ENCODE data around the gene DPP4. TPM values are rescaled to one million over a fixed set of nuclear protein-coding genes. Genes with fewer than 3 reads are reported as not detected.
"Not testable (repeated sequence)": the region's sequence is repeated elsewhere in the genome, so short reads cannot be mapped to it uniquely, and the experiment has no call there.

DPP4 gene
- total and polyA plus RNA-seq, 5 donors from 2014 or later, result 12.6 to 40.8 (median 29.5) TPM

GRCh38 chr2:161981679-161982250 lies 92.2 kb downstream of the DPP4 start:
- DNase-seq, result no peak
- Mint-ChIP-seq H3K9me3 (peaks cover 0 to 3% (median 0%) of the 10 kb centered on the region in 7 donors), H3K4me1 (peaks cover 0 to 13% (median 6%) of the 10 kb centered on the region in 4 donors), H3K27me3 (no peaks in the 10 kb centered on the region), H3K27ac (peak overlapping the region in 1 of 3 donors; percentile 86), H3K36me3 (no peaks in the 10 kb centered on the region), H3K4me3 (no peak overlapping the region)
- H3K36me3 ChIP-seq (ENCODE audit: control insufficient read depth, insufficient read depth, low read length), result no peaks in the 10 kb centered on the region
- H3K27ac ChIP-seq (ENCODE audit: insufficient read depth, low read length, poor library complexity, severe bottlenecking), result no peak overlapping the region
- no peak for ATAC-seq (ENCODE audit: low read depth in 2 of 2)
- H3K4me1 ChIP-seq (ENCODE audit: control insufficient read depth, insufficient read depth, low read length, poor library complexity, severe bottlenecking), result peaks cover 7% of the 10 kb centered on the region
- no peaks in the 10 kb centered on the region for H3K27me3 ChIP-seq (ENCODE audit: control insufficient read depth, insufficient read depth, low read length)
- H3K9me3 ChIP-seq (ENCODE audit: control insufficient read depth in 2 of 2, low read length in 2 of 2), result no peaks in the 10 kb centered on the region
- H3K4me3 ChIP-seq (ENCODE audit: low read depth, low read length), result no peak overlapping the region

DNA sequence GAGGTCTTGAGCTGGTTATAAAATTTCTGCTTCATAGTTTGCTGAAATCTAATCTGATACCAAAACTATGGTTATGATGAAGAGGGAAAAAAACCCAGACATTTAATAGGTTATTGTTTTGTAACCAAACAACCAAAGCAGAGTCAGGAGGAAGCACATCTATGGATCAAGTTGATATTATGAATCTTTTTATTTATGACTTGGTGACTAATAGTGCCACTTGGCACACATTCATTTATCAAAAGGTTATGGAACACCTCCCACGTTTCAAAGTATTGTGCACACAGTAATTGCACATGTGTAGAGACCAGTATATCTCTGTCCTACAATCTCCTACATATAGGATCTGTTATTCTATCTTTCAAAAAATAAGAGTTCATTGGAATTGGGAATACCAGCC lies 93.0 kb downstream of the DPP4 start:
- Histone ChIP-seq H3K4me1 (ENCODE audit: control insufficient read depth, insufficient read depth, low read length, poor library complexity, severe bottlenecking) (peaks cover 7% of the 10 kb centered on the region), H3K36me3 (ENCODE audit: control insufficient read depth, insufficient read depth, low read length) (no peaks in the 10 kb centered on the region), H3K9me3 (ENCODE audit: control insufficient read depth in 2 of 2, low read length in 2 of 2) (no peaks in the 10 kb centered on the region), H3K27ac (ENCODE audit: insufficient read depth, low read length, poor library complexity, severe bottlenecking) (no peak overlapping the region), H3K4me3 (ENCODE audit: low read depth, low read length) (no peak overlapping the region), H3K27me3 (ENCODE audit: control insufficient read depth, insufficient read depth, low read length) (no peaks in the 10 kb centered on the region)
- H3K36me3 Mint-ChIP-seq, result no peaks in the 10 kb centered on the region
- H3K27me3 Mint-ChIP-seq, result no peaks in the 10 kb centered on the region
- DNase-seq (no peak), ATAC-seq (ENCODE audit: low read depth in 2 of 2) (no peak)
- H3K27ac Mint-ChIP-seq, result no peak overlapping the region
- peaks cover 0 to 11% (median 5%) of the 10 kb centered on the region in 4 donors for H3K4me1 Mint-ChIP-seq
- no peak overlapping the region for H3K4me3 Mint-ChIP-seq
- H3K9me3 Mint-ChIP-seq, result peaks cover 0 to 1% (median 0%) of the 10 kb centered on the region in 7 donors

DNA sequence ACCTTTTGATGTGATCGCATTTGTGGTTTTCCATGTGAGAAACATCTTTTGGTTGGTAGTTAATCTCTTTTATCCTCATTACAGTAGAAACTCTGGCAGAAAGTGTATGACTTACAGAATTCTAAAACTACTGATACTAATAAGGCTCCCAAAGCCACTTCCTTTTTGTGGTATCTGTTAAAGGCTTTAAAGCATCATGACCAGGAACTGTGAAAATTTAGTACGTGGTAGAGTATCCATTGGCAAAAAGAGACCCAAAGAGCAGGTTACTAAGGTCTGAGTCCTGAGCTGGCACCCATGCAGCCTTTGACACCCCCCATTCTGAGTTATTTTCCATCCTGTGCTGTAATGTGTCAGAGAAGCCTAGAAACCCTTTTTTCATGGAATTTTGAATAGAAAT lies 94.5 kb downstream of the DPP4 start:
- no peak for ATAC-seq (ENCODE audit: low read depth in 2 of 2)
- peaks cover 0 to 20% (median 10%) of the 10 kb centered on the region in 4 donors for H3K4me1 Mint-ChIP-seq
- no peaks in the 10 kb centered on the region for H3K36me3 Mint-ChIP-seq
- H3K4me3 Mint-ChIP-seq, result no peak overlapping the region
- H3K27ac Mint-ChIP-seq, result no peak overlapping the region
- Histone ChIP-seq H3K4me1 (ENCODE audit: control insufficient read depth, insufficient read depth, low read length, poor library complexity, severe bottlenecking) (peaks cover 7% of the 10 kb centered on the region), H3K4me3 (ENCODE audit: low read depth, low read length) (no peak overlapping the region), H3K27ac (ENCODE audit: insufficient read depth, low read length, poor library complexity, severe bottlenecking) (no peak overlapping the region), H3K9me3 (ENCODE audit: control insufficient read depth in 2 of 2, low read length in 2 of 2) (no peaks in the 10 kb centered on the region), H3K36me3 (ENCODE audit: control insufficient read depth, insufficient read depth, low read length) (no peaks in the 10 kb centered on the region), H3K27me3 (ENCODE audit: control insufficient read depth, insufficient read depth, low read length) (no peaks in the 10 kb centered on the region)
- peak in 1 of 3 donors; percentile 20 for DNase-seq
- peaks cover 0 to 3% (median 0%) of the 10 kb centered on the region in 7 donors for H3K9me3 Mint-ChIP-seq
- H3K27me3 Mint-ChIP-seq, result no peaks in the 10 kb centered on the region

GRCh38 chr2:161977926-161978325 lies 96.1 kb downstream of the DPP4 start:
- not testable (repeated sequence) for H3K4me3 ChIP-seq (ENCODE audit: low read depth, low read length); H3K9me3 ChIP-seq (ENCODE audit: control insufficient read depth in 2 of 2, low read length in 2 of 2); H3K36me3 Mint-ChIP-seq; H3K27ac ChIP-seq (ENCODE audit: insufficient read depth, low read length, poor library complexity, severe bottlenecking); ATAC-seq (ENCODE audit: low read depth in 2 of 2); DNase-seq; H3K36me3 ChIP-seq (ENCODE audit: control insufficient read depth, insufficient read depth, low read length); H3K9me3 Mint-ChIP-seq; H3K27ac Mint-ChIP-seq; H3K4me1 ChIP-seq (ENCODE audit: control insufficient read depth, insufficient read depth, low read length, poor library complexity, severe bottlenecking); H3K27me3 ChIP-seq (ENCODE audit: control insufficient read depth, insufficient read depth, low read length); H3K27me3 Mint-ChIP-seq; H3K4me3 Mint-ChIP-seq
- H3K4me1 Mint-ChIP-seq, result peaks cover 0 to 25% (median 12%) of the 10 kb centered on the region in 4 donors

- DNase-seq, result no peak
- H3K27ac Mint-ChIP-seq, result no peak overlapping the region
- Histone ChIP-seq H3K27me3 (ENCODE audit: control insufficient read depth, insufficient read depth, low read length) (no peaks in the 10 kb centered on the region), H3K27ac (ENCODE audit: insufficient read depth, low read length, poor library complexity, severe bottlenecking) (no peak overlapping the region), H3K36me3 (ENCODE audit: control insufficient read depth, insufficient read depth, low read length) (no peaks in the 10 kb centered on the region), H3K9me3 (ENCODE audit: control insufficient read depth in 2 of 2, low read length in 2 of 2) (no peaks in the 10 kb centered on the region), H3K4me3 (ENCODE audit: low read depth, low read length) (no peak overlapping the region), H3K4me1 (ENCODE audit: control insufficient read depth, insufficient read depth, low read length, poor library complexity, severe bottlenecking) (peaks cover 7% of the 10 kb centered on the region)
- H3K27me3 Mint-ChIP-seq, result no peaks in the 10 kb centered on the region
- H3K36me3 Mint-ChIP-seq, result no peaks in the 10 kb centered on the region
- no peak for ATAC-seq (ENCODE audit: low read depth in 2 of 2)
- H3K4me1 Mint-ChIP-seq, result peaks cover 0 to 23% (median 11%) of the 10 kb centered on the region in 4 donors
- peaks cover 0 to 3% (median 0%) of the 10 kb centered on the region in 7 donors for H3K9me3 Mint-ChIP-seq
- H3K4me3 Mint-ChIP-seq, result no peak overlapping the region
Measured at GRCh38 chr2:161976917-161977316, 97.1 kb downstream of the DPP4 start.

- no peak overlapping the region for H3K27ac Mint-ChIP-seq
- ATAC-seq (ENCODE audit: low read depth in 2 of 2) (no peak), DNase-seq (no peak)
- H3K4me3 Mint-ChIP-seq, result no peak overlapping the region
- Histone ChIP-seq H3K27ac (ENCODE audit: insufficient read depth, low read length, poor library complexity, severe bottlenecking) (no peak overlapping the region), H3K4me1 (ENCODE audit: control insufficient read depth, insufficient read depth, low read length, poor library complexity, severe bottlenecking) (peaks cover 7% of the 10 kb centered on the region), H3K27me3 (ENCODE audit: control insufficient read depth, insufficient read depth, low read length) (no peaks in the 10 kb centered on the region), H3K36me3 (ENCODE audit: control insufficient read depth, insufficient read depth, low read length) (no peaks in the 10 kb centered on the region), H3K4me3 (ENCODE audit: low read depth, low read length) (no peak overlapping the region), H3K9me3 (ENCODE audit: control insufficient read depth in 2 of 2, low read length in 2 of 2) (no peaks in the 10 kb centered on the region)
- H3K9me3 Mint-ChIP-seq, result peaks cover 0 to 3% (median 0%) of the 10 kb centered on the region in 7 donors
- H3K27me3 Mint-ChIP-seq, result no peaks in the 10 kb centered on the region
- no peaks in the 10 kb centered on the region for H3K36me3 Mint-ChIP-seq
- H3K4me1 Mint-ChIP-seq, result peaks cover 0 to 23% (median 11%) of the 10 kb centered on the region in 4 donors
Measured at GRCh38 chr2:161976295-161976694, 97.7 kb downstream of the DPP4 start.

GRCh38 chr2:161975813-161976160 lies 98.2 kb downstream of the DPP4 start:
- DNase-seq, result no peak
- H3K36me3 ChIP-seq (ENCODE audit: control insufficient read depth, insufficient read depth, low read length), result no peaks in the 10 kb centered on the region
- Mint-ChIP-seq H3K27ac (no peak overlapping the region), H3K9me3 (peaks cover 0 to 3% (median 0%) of the 10 kb centered on the region in 7 donors), H3K4me1 (peaks cover 0 to 23% (median 11%) of the 10 kb centered on the region in 4 donors), H3K4me3 (no peak overlapping the region), H3K27me3 (no peaks in the 10 kb centered on the region), H3K36me3 (no peaks in the 10 kb centered on the region)
- H3K4me3 ChIP-seq (ENCODE audit: low read depth, low read length), result no peak overlapping the region
- H3K9me3 ChIP-seq (ENCODE audit: control insufficient read depth in 2 of 2, low read length in 2 of 2), result no peaks in the 10 kb centered on the region
- ATAC-seq (ENCODE audit: low read depth in 2 of 2), result no peak
- H3K27me3 ChIP-seq (ENCODE audit: control insufficient read depth, insufficient read depth, low read length), result no peaks in the 10 kb centered on the region
- H3K27ac ChIP-seq (ENCODE audit: insufficient read depth, low read length, poor library complexity, severe bottlenecking), result no peak overlapping the region
- H3K4me1 ChIP-seq (ENCODE audit: control insufficient read depth, insufficient read depth, low read length, poor library complexity, severe bottlenecking), result peaks cover 7% of the 10 kb centered on the region

GRCh38 chr2:161975062-161975812 lies 98.8 kb downstream of the DPP4 start:
- no peaks in the 10 kb centered on the region for H3K36me3 ChIP-seq (ENCODE audit: control insufficient read depth, insufficient read depth, low read length)
- Mint-ChIP-seq H3K4me3 (no peak overlapping the region), H3K9me3 (peaks cover 0 to 3% (median 0%) of the 10 kb centered on the region in 7 donors), H3K4me1 (peaks cover 0 to 22% (median 11%) of the 10 kb centered on the region in 4 donors), H3K36me3 (no peaks in the 10 kb centered on the region), H3K27me3 (no peaks in the 10 kb centered on the region), H3K27ac (no peak overlapping the region)
- peak in 1 of 3 donors; percentile 62 for DNase-seq
- H3K27ac ChIP-seq (ENCODE audit: insufficient read depth, low read length, poor library complexity, severe bottlenecking), result no peak overlapping the region
- no peak overlapping the region for H3K4me3 ChIP-seq (ENCODE audit: low read depth, low read length)
- no peaks in the 10 kb centered on the region for H3K27me3 ChIP-seq (ENCODE audit: control insufficient read depth, insufficient read depth, low read length)
- H3K9me3 ChIP-seq (ENCODE audit: control insufficient read depth in 2 of 2, low read length in 2 of 2), result no peaks in the 10 kb centered on the region
- H3K4me1 ChIP-seq (ENCODE audit: control insufficient read depth, insufficient read depth, low read length, poor library complexity, severe bottlenecking), result peaks cover 7% of the 10 kb centered on the region
- ATAC-seq (ENCODE audit: low read depth in 2 of 2), result no peak
